HG02973 (cell line): ENCODE data around the gene APOL6.

Source experiments
- ATAC-seq: cut with Tn5 transposase; IDR thresholded peaks from one replicate; pipeline ENCODE4 v1.9.1; 2021; ENCODE audit warnings: moderate library complexity; ENCODE audit not compliant: unreplicated experiment

Gene APOL6

DNA sequence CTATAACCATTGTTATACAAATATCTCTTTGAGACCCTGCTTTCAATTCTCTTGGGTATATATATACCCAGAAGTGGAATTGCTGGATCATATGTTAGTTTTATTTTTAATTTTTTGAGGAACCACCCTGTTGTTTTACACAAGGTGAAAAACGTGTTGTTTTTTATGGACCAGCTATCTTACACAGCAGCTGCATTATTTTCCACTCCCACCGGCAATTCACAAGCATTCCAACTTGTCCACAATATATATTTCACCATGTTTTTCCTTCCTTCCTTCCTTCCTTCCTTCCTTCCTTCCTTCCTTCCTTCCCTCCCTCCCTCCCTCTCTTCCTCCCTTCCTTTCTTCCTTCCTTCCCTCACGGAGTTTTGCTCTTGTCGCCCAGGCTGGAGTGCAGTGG is 63.1 kb downstream of the APOL6 start:
- ATAC-seq = no peak

GRCh38 chr22:35712672-35713071 is 64.4 kb downstream of the APOL6 start:
- ATAC-seq = no peak

GRCh38 chr22:35717572-35717971 is 69.3 kb downstream of the APOL6 start, which contains the start of gene APOL5:
Gene APOL5, plus strand, starts transcription at chr22:35717872. Its CDS starts 0 bp downstream, at chr22:35717872.
- no peak for ATAC-seq
